HG02763 (cell line): ENCODE results near the gene GABRR3.
A peak's percentile ranks its signal among the peaks of the same experiment; 100 is the strongest.
"Not testable (repeated sequence)": the region's sequence is repeated elsewhere in the genome, so short reads cannot be mapped to it uniquely, and the experiment has no call there.

Experiments
- ATAC-seq: cut with Tn5 transposase; IDR thresholded peaks from one replicate; pipeline ENCODE4 v1.9.1; 2021; ENCODE audit warnings: mild to moderate bottlenecking, moderate library complexity; ENCODE audit not compliant: unreplicated experiment

Gene GABRR3

DNA sequence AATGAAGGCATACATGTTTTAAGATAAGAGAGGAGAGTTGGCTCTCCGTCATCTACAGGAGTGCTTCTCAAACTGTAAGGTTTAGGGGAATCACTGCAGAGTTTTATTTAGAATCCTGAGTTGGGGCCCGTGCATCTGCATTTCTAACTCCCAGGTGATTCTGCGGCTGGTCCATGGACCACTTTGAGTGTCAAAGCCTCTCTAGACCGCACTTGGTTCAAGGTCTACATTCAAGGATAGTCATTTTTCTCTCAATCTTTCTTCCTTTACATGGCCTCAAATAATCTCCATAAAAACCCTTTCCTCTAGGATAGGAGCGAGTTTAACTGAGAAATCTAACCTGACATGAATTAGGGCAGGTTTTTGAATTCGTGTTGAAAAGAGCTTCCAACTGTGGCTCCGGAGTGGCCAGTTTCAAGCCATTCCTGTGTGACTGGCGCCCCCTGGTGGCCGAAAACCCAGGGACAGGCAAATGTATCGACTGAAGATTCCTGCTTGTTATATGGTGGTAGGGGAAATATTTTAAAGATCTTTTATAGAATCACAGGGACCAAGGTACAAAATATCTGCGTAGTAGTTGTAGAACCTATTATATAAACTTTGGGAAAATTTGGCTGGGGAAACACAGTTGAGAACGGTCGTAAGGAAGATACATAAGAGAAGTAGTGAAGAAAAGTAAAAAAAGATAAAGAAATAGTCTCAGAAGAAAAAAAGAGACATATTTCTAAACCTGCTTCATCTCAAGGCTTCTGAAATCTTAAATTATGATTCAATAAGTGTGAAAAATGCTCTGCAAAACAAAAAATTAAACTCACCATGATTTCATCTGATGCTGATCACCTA, 11.9 kb downstream of the GABRR3 start:
- ATAC-seq = peak; percentile 57

DNA sequence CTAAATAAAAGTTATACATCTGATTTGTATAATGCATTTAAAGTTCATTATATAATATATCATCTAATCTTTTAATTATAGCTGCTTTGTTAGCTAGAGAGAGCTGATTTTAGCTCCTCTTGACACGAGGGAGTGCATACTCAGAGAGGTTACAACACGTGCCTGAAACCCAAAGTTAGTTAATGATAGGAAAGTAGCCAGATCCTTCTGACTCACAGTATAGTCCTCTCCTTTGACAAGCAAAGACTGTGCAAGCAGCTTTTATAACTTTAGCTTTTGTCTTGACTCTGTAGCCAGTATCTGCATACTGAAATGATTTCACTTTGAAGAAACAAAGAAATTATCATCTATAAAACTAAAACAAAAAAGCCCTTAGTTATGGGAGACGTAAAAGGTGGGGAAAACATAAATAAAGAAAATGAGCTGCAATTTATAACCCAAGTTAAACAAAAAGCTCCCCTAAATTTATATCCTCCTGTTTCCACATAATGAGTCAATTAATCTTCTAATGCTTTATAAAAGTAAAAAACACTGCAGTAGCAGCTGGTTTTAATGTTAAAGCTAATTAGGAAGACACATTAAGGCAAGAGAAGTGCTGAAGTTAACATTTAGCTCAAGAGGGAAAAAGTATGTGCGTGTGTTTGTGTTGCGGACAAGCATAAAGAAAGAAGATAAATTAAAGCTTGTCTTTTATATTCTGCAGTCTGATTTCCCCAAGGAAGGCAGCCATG, 13.1 kb downstream of the GABRR3 start:
- no peak for ATAC-seq

DNA sequence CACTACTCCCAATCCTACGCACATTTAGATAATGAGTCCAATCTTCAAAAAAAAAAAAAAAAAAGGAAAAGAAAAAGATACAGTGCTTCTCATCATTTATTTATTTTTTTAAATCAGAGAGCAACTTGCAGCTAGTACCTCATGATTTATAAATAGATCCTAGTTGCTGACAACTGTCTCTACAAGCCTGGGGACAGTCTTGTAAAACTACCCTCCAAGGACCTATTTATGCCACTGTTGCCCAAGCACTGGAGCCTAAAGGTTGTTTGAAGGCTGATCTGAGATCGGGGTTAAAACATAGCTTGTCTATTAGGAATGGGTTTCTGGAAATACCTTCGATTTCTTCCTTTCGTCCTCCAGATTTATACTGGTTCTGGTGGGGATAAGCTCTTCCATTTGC, 14.7 kb downstream of the GABRR3 start:
- ATAC-seq = no peak

DNA sequence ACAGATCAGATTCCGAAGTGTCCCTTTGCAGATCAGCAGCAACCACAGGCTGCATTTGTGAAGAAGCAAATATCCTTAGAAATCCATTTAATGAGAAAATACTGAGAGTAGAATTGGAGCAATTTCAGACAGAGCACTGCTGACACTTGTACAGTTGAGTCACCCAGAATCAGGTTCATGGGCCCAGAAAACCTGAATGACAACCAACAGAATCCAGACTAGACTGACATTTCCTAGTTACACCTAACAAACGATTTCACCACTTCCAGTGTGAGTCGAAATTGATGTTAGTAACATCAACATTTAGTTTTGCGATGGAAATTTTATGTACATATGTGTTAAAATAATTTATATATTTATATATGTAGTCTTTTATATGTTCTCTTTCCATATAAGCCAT, 16.8 kb downstream of the GABRR3 start:
- no peak for ATAC-seq

DNA sequence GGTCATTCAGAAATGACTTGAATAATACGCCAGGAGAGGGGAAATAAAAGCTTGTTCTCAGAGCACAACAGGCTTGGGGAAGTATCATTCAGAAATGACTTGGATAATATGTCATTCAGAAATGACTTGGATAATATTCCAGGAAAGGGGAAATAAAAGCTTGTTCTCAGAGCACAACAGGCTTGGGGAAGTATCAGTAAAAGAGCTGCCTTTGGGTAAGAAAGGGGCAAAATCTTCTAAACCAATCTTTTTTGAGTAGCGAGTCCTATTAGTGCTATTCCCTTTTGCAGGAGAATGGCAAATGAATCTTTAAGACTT, 20.9 kb downstream of the GABRR3 start:
- no peak for ATAC-seq

DNA sequence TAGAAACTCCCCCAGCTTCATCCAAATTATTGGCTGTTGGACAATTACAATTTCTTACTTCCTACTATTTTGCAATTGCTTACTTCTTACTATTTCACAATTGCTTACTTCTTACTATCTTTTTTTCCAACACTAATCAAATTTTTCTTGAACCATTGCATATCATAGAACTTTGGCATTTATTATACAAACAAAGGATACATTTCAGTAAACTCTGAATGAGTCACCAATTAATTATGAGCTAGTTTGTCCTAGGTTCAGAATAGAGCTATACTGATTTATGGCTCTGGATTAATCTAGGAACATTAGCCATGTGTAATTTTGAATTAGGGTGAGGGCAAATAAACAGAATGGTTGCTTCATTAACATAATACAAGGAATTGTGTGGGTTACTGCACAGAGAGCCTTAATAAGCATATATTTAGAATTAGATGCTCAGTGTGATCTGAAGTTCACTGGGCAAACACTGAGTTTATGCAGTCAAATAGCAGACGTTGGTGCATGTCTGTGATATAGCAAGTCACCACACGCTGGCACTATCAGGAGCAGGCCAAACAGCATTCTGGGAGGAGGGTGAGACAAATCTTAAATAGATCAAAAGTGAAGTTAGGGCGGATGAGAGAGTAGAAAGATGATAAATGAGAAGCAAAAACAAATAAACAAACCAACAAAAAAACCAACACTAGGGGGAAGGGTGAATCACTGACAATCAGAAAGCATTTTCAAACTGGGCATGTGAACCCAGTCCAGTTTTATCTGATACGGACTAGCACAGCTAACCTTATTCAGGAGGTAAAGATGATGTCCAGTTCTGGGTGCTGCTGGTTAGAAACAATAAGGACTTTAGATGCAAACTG, 21.5 kb downstream of the GABRR3 start:
- no peak for ATAC-seq

DNA sequence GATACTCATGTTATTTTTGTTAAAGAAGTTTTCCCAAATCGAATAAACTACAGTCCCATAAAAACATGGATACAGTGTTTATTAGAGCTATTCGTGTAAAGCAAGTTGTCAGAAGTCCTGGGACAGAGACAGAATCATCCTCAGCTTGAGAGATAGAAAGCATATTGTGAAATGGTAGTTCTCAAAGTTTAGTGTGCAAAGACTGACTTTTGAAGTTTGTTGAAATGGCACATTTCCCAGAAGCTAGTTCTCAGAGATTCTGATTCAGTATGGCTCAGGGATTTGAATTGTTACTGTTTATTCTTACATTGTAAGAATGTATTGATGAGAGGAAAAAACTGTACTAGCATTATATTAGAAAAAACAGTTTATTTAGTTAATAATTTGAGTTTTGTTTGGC, 22.1 kb downstream of the GABRR3 start:
- no peak for ATAC-seq

DNA sequence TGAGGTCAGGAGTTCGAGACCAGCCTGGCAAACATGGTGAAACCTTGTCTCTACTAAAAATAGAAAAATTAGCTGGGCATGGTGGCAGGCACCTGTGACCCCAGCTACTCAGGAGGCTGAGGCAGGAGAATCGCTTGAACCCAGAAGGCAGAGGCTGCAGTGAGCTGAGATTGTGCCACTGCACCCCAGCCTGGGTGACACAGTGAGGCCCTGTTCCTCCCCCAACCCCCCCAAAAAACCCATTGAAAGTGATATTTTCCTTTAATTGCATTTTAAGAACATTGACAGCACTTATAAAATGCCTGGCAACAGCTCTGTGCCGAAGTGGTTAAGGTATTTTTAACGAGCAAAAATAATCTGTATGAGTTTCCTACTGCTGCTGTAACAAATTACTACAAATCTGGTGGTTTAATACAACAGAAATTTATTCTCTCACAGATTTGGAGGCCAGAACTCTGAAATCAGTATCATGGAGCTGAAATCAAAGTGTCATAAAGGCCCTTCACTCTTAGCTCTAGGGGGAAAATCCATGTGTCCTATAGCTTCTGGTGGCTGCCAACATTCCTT, 24.1 kb downstream of the GABRR3 start:
- ATAC-seq = not testable (repeated sequence)

DNA sequence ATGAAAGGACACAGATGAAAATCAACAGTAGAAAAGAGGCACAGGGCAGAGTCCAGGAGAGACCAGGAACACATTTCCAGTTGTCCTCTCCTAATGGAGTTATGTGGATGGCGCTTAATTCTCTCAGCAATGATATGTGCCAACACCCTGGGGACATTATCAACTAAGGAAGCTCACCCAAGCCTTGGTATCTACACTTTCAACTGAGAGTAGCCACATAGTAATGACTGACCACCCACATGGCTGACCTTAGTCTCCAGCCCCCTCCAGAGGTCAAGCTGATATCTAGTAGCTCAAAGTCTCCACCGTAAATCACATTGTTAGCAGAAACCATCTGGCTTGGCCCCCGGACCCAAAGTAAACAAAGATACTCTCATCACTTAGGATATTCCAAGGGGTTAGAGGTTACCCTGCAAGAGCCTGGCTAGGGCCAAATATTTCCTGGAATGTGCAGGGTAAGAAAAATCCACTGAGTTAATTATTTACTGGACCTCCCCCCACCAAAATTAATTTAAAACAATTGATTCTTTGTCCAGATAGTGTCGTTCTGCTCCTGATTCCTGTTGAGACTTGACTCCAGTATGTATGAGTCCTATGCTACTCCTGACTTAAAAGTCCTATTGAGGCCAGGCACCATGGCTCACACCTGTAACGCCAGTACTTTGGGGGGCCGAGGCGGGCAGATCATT, 24.8 kb downstream of the GABRR3 start:
- ATAC-seq = no peak

DNA sequence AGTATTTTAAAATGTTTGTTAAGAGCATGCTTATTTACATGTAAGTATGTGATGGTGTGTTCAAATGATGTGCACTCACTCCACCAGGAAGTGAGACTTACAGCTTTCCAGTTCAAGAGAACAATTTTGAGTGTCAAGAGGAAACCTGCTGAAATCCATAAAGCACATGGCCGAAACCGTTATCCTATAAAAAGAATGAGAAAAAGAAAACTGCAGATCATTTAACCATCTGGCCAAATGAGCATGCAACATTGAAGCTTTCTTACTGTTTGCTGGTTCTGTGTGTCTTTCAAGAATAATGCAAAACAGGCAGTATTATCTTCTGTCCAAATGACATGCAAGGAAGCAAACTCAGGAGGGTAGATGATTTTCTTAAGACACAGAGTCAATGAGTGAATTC, 26.3 kb downstream of the GABRR3 start:
- peak; percentile 72 for ATAC-seq

DNA sequence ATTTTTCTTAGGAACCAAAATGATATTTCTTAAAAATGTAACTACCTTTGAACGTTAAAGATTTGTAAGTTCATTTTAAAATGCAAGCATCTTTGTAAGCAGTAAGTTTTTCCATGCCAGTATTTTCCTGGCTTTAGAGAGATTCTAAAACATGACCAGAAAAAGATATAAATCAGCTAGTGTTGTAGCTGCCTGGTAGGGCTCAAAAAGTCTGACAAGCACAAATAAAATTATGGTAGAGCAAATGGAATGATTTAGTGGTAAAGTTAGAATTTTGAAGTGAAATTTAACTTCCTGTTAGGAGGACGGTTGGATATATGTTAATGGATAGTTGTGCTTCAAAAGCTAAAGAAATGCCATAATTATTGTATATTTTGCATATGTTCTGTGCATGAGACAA, 29.7 kb downstream of the GABRR3 start:
- no peak for ATAC-seq

DNA sequence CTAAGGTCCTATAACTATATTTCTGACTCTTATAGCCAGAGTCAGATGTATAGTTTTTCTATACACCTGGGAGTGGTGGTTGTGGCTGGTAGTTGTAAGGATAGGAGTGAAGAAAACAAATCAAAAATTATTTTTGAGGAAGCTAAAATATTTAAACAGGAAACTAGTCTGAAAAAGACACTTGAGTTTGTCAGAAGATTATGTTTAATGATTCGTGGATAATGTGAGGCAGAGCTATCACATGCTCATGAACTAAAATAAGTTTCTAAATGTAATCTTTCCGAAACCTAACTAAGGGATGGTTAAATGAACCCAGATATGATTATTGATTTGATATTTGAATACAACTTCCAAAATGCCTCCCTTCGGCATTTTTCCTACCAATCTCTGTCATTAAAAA, 30.4 kb downstream of the GABRR3 start:
- no peak for ATAC-seq

DNA sequence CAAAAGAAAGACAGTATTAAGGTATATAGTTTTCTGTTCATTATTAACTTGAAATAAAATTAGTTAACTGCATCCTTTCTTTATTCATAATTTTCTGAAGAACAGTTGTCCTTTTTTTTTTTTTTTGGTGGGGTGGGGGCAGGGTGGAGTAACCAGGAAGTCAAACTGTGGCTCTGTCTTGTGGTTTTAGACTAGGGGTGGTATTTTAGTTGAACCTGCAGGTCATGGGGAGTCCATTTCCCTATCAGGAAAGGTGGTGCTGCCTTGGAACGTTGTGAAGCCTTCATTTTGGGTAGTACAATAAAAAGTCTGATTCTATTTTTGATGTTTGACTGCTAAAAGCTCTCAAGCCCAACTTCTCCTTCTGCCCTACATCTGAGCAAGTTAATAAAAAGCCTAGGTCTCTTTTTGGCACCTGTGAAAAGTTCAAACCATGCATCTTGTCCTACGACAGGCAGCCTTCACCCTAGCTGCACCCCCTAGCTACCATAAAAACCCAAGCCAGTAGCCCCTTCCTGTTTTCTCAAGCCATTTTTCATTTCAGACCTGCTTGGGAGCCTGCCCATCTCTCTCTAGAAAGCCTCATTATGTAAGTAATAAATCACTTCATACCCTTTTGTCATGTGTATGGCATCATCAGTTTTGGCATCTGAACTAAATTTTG, 31.7 kb downstream of the GABRR3 start:
- peak; percentile 56 for ATAC-seq

DNA sequence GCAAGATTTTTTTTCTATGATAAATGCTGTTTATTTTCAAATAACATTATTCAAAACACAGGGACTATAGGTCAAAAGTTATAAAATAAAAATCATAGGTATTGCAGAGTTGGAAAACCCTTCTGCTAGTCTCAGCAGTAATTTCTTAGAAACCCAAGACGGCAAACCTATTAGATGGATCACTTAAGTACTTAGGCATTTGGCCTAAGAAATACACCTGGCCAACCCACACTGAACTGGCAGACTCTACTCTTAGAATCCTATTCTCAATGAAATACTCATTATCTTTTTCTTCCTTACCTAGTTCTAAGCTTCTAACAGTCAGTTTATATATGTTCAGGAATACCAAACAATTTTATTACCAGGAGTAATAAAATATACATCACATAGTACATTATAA, 32.4 kb downstream of the GABRR3 start:
- no peak for ATAC-seq

DNA sequence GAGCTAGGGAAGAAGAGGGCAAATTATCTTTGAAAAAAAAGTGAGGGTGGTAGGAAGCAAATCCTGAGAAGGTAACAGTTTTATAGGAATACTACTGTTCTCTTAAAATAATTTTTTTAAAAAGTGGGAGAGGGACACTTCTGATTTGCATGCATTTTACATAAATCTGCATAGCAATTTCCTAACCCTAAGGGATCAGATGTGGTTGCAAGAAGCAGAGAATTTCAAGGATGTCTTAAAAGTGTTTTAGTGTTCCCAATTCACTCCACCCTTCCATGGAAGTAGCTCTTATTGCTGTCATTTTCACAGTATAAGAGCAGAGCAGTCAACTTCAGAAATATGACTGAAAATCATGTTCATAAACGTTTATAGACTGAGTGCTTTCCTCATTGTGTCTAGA, 35.1 kb downstream of the GABRR3 start:
- ATAC-seq = no peak

DNA sequence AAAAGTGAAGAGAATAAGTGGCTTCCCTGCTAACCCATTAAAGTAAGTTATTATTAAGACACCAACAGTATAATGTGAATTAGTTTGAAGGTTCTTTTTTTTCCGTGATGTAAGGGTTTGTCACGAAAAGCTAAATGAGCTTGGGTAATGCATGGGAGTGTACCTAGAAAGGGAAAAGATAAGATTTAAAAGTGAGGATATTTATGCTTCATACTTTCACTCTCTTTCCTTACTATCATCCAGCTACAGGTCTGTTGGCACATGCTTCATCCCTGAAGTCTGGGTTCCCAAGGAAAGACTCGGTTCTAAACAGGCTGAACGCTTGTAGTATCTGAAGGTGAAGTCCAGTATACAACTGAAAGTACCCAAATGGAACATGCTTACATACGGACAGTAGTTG, 36.0 kb downstream of the GABRR3 start:
- ATAC-seq = no peak

DNA sequence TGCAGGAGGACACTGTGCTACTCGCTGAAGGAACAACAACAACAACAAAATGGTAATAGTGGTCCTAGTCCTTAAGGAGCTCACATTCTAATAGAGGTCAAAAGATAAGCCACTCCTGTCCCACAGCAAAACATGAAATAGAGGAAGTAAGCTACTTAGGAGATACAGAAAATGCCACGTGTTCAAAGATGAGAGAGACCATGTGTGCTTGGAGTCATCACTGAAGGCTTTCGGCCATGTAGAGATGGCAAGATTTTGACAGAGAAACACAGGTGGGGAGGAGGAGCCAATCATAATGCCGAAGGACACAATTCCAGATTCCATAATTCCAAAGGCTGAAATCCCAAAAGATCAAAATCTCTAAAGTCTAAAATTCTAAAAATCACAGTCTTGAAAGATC, 38.1 kb downstream of the GABRR3 start:
- ATAC-seq = no peak

DNA sequence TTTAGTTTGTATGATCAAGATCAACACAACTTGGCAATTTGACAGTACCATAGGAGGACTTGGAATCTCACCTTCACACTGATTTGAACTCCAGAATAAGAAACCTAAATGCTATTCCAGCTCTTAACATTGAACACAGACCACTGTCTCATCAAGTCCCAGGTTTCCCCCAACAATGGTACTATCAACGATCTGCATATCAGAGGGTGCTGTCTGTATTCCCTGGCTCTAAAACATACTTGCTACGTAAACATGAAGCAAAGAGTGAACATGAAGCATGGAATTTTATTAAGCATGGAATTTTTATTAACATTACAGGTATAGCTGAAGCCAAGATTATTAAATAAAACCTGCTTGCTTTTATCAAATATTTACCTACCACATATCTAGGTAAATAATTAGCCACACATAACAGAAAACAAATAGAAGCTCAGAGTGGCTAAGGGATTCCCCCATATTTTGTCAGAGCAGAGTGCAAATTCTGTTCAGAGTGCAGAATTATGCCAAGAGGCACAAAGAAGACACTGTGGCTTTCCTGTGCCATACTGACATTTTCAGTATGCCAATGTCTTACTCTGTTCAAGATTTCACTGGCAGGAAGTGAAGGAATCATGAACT, 40.7 kb downstream of the GABRR3 start:
- ATAC-seq = no peak

DNA sequence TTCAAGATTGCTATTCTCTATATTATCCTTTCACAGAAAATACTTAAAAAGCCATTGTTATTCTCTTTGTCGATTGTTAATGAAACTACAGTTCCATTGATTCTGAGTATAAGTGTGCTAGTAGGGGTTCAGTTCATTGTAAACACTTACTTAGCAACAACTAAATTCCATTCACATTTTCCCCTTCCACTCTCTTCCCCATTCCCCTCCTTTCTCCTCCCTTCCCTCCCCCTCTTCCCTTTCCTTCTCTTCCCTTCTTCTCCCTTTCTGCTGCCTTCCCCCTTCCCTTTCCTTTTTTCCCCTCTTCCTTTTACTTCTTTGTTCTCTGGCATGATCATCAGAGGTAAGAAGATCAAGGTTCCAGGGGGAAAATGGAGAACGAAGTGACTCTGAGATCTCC, 41.6 kb downstream of the GABRR3 start:
- no peak for ATAC-seq
